ENCODE measurements around the gene TMEM18.

Gene TMEM18

GRCh38 chr2:633371-633770 is 43.8 kb downstream of the TMEM18 start:
- DNase-seq, result no peak

- DNase-seq, result no peak
Observed at GRCh38 chr2:632471-632870, 44.7 kb downstream of the TMEM18 start.

- DNase-seq, result no peak
Observed at GRCh38 chr2:631741-632140, 45.5 kb downstream of the TMEM18 start.

GRCh38 chr2:630451-631320 is 46.5 kb downstream of the TMEM18 start:
- no peak for DNase-seq

- no peak for DNase-seq
Observed at GRCh38 chr2:629961-630360, 47.2 kb downstream of the TMEM18 start.

- no peak for DNase-seq
Observed at GRCh38 chr2:628651-629050, 48.6 kb downstream of the TMEM18 start.

- no peak for DNase-seq
Observed at GRCh38 chr2:627926-628560, 49.2 kb downstream of the TMEM18 start.

GRCh38 chr2:627340-627709 is 49.9 kb downstream of the TMEM18 start:
- no peak for DNase-seq

- DNase-seq, result no peak
Observed at GRCh38 chr2:626491-627339, 50.5 kb downstream of the TMEM18 start.

- no peak for DNase-seq
Observed at GRCh38 chr2:625415-626333, 51.5 kb downstream of the TMEM18 start.

- DNase-seq, result no peak
Observed at GRCh38 chr2:624551-625347, 52.5 kb downstream of the TMEM18 start.

- no peak for DNase-seq
Observed at GRCh38 chr2:624096-624495, 53.1 kb downstream of the TMEM18 start.

GRCh38 chr2:623130-623922 is 53.9 kb downstream of the TMEM18 start:
- no peak for DNase-seq

- DNase-seq, result no peak
Observed at GRCh38 chr2:622357-622756, 54.8 kb downstream of the TMEM18 start.

GRCh38 chr2:621303-622099 is 55.7 kb downstream of the TMEM18 start:
- DNase-seq, result no peak

GRCh38 chr2:620471-621302 is 56.5 kb downstream of the TMEM18 start:
- no peak for DNase-seq

- DNase-seq, result no peak
Observed at GRCh38 chr2:620004-620403, 57.2 kb downstream of the TMEM18 start.

- DNase-seq, result no peak
Observed at GRCh38 chr2:618422-618990, 58.7 kb downstream of the TMEM18 start.

All from effector CD4-positive, alpha-beta T cell (primary cell).